ENCODE data around the gene HSPA14. TPM values are rescaled to one million over a fixed set of nuclear protein-coding genes. Genes with fewer than 3 reads are reported as not detected.
A peak's percentile ranks its signal among the peaks of the same experiment; 100 is the strongest.
"Not testable (repeated sequence)": the region's sequence is repeated elsewhere in the genome, so short reads cannot be mapped to it uniquely, and the experiment has no call there.

Gene HSPA14
- total and polyA plus RNA-seq, 2 experiments from 2014 or later = 14.9 to 21.0 TPM

DNA sequence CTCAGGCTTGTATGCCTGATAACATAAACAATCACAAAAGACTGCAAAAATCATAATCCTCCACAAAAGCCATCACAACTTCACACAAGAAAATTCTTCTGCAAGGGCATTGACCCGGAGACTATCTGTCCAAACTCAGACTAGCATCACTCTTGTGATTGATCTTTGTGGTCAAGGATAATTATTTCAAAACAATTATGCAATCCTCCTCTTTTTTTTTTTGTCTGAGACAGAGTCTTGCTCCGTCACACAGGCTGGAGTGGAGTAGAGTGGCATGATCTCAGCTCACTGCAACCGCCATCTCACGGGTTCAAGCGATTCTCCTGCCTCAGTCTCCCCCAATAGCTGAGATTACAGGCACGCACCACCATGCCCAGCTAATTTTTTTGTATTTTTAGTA, 22.4 kb upstream of the HSPA14 start:
- H3K9me3 ChIP-seq (ENCODE audit: low read depth) = no peaks in the 10 kb centered on the region
- no peaks in the 10 kb centered on the region for H3K79me2 ChIP-seq (ENCODE audit: insufficient read depth)
- H3K27ac ChIP-seq = no peak overlapping the region
- no peak overlapping the region for H3K9ac ChIP-seq
- H3K4me1 ChIP-seq (ENCODE audit: insufficient read depth) = peaks cover 12% of the 10 kb centered on the region
- DNase-seq = no peak
- H4K20me1 ChIP-seq (ENCODE audit: insufficient read depth) = no peaks in the 10 kb centered on the region
- no peak overlapping the region for H3K4me3 ChIP-seq
- in situ Hi-C loops (cut with MboI) = no loop called here
- no peaks in the 10 kb centered on the region for H3K36me3 ChIP-seq (ENCODE audit: low read depth)
- 73 to 80% methylated on average over 6 of the region's 6 CpGs for WGBS, 2 experiments (ENCODE audit: low coverage in 1 of 2, low lambda C conversion rate in 2 of 2, missing lambda C conversion rate in 2 of 2)
- H2AFZ ChIP-seq = no peak overlapping the region
- no peaks in the 10 kb centered on the region; the same call in 1 of the 2 replicates for H3K27me3 ChIP-seq (replicated peaks; ENCODE audit: insufficient read depth)
- TF ChIP-seq EZH2 (IDR thresholded peaks at IDR 0.05; ENCODE audit: insufficient read depth, poor library complexity, severe bottlenecking) (no peak), EZH2phosphoT487 (IDR thresholded peaks at IDR 0.05; ENCODE audit: insufficient read depth, low read depth) (no peak)
- H3K9me2 ChIP-seq (ENCODE audit: insufficient read depth) = no peaks in the 10 kb centered on the region
- H3F3A ChIP-seq (ENCODE audit: insufficient read depth) = 0 out of 2 replicates have a peak, but pooled peaks cover 6% of the 10 kb centered on the region
- no peak overlapping the region for H3K4me2 ChIP-seq (ENCODE audit: unreplicated experiment)

DNA sequence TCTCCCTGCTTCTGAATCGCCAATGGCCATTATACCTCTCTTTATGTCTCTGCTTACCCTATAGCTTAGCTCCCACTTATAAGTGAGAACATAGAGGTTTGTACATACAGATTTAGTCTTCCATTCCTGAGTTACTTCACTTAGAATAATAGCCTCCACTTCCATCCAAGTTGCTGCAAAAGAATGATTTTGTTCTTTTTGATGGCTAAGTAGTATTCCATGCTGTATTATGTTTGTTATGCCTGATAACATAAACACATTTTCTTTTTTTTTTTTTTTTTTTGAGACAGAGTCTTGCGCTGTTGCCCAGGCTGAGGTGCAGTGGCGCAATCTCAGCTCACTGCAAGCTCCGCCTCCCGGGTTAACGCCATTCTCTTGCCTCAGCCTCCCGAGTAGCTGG, 21.4 kb upstream of the HSPA14 start:
- H3K4me2 ChIP-seq (ENCODE audit: unreplicated experiment); H2AFZ ChIP-seq; H3K9me3 ChIP-seq (ENCODE audit: low read depth); H3K9me2 ChIP-seq (ENCODE audit: insufficient read depth); H3F3A ChIP-seq (ENCODE audit: insufficient read depth); H3K36me3 ChIP-seq (ENCODE audit: low read depth); H3K27ac ChIP-seq; H3K79me2 ChIP-seq (ENCODE audit: insufficient read depth); H3K4me3 ChIP-seq; in situ Hi-C loops (cut with MboI); DNase-seq; H3K27me3 ChIP-seq (replicated peaks; ENCODE audit: insufficient read depth); H3K9ac ChIP-seq; H4K20me1 ChIP-seq (ENCODE audit: insufficient read depth): not testable (repeated sequence)
- WGBS, 2 experiments (ENCODE audit: low coverage in 1 of 2, low lambda C conversion rate in 2 of 2, missing lambda C conversion rate in 2 of 2) = 74 to 85% methylated on average over 7 of the region's 7 CpGs
- H3K4me1 ChIP-seq (ENCODE audit: insufficient read depth) = peaks cover 12% of the 10 kb centered on the region

DNA sequence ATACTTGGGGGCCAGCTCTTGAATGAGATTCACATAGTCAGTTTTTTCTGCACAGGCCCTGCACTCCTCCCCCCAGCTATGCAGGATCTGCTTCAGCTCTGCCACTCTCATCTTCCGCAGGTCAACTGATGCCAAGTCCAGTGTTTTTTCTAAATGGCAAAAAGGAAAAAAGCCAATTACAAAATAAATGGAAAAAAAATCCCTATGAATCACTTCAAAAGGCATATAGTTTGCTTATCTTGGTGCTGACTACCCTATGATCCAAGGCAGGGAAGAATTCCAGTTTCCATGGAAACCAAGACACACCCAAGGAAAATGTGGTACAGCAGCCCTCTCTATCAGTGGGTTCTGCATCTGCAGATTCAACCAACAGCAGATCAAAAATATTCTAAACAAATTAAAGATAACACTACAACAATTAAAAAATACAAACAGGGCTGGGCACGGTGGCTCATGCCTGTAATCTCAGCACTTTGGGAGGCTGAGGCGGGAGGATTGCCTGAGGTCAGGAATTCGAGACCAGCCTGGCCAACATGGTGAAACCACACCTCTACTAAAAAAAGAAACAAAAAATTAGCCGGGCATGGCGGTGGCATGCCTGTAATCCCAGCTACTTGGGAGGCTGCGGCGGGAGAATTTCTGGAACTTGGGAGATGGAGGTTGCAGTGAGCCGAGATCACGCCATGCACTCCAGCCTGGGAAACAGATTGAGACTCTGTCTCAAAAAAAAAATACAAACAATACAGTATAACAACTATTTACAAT, 17.9 kb upstream of the HSPA14 start:
- no peaks in the 10 kb centered on the region for H3K9me2 ChIP-seq (ENCODE audit: insufficient read depth)
- no peaks in the 10 kb centered on the region for H4K20me1 ChIP-seq (ENCODE audit: insufficient read depth)
- in situ Hi-C loops (cut with MboI) = loop anchor here (10.0 kb wide), 1 partner anchor 285 kb away; no protein-coding TSS in a partner anchor
- no peak overlapping the region for H2AFZ ChIP-seq
- 79 to 80% methylated on average over 10 of the region's 10 CpGs for WGBS, 2 experiments (ENCODE audit: low coverage in 1 of 2, low lambda C conversion rate in 2 of 2, missing lambda C conversion rate in 2 of 2)
- TF ChIP-seq EZH2phosphoT487 (IDR thresholded peaks at IDR 0.05; ENCODE audit: insufficient read depth, low read depth) = no peak
- TF ChIP-seq EZH2 (IDR thresholded peaks at IDR 0.05; ENCODE audit: insufficient read depth, poor library complexity, severe bottlenecking) = no peak
- no peak overlapping the region for H3K4me3 ChIP-seq
- no peaks in the 10 kb centered on the region for H3K36me3 ChIP-seq (ENCODE audit: low read depth)
- H3K79me2 ChIP-seq (ENCODE audit: insufficient read depth) = no peaks in the 10 kb centered on the region
- 0 out of 2 replicates have a peak, but pooled peaks cover 6% of the 10 kb centered on the region for H3F3A ChIP-seq (ENCODE audit: insufficient read depth)
- peaks cover 12% of the 10 kb centered on the region for H3K4me1 ChIP-seq (ENCODE audit: insufficient read depth)
- H3K9me3 ChIP-seq (ENCODE audit: low read depth) = no peaks in the 10 kb centered on the region
- peak overlapping the region; percentile 43 for H3K4me2 ChIP-seq (ENCODE audit: unreplicated experiment)
- no peaks in the 10 kb centered on the region for H3K27me3 ChIP-seq (replicated peaks; ENCODE audit: insufficient read depth)
- DNase-seq = peak; percentile 84
- no peak overlapping the region for H3K9ac ChIP-seq
- peak overlapping the region; percentile 14; the same call in 1 of the 2 replicates for H3K27ac ChIP-seq

DNA sequence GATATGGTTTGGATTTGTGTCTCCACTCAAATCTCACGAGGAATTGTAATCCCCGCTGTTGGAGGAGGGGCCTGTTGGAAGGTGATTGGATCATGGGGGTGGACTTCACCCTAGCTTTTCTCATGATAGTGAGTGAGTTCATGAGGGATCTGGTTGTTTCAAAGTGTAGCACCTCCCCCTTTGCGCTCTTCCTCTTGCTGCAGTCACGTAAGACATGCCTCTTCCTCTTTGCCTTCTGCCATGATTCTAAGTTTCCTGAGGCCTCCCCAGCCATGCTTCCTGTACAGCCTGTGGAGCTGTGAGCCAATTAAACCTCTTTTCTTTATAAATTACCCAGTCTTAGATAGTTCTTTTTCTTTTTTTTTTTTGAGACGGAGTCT, 17.3 kb upstream of the HSPA14 start:
- Histone ChIP-seq H3K27ac (no peak overlapping the region), H3K9ac (no peak overlapping the region), H4K20me1 (ENCODE audit: insufficient read depth) (no peaks in the 10 kb centered on the region), H2AFZ (no peak overlapping the region), H3K4me2 (ENCODE audit: unreplicated experiment) (no peak overlapping the region), H3K9me3 (ENCODE audit: low read depth) (no peaks in the 10 kb centered on the region), H3K9me2 (ENCODE audit: insufficient read depth) (no peaks in the 10 kb centered on the region), H3K36me3 (ENCODE audit: low read depth) (no peaks in the 10 kb centered on the region), H3K79me2 (ENCODE audit: insufficient read depth) (no peaks in the 10 kb centered on the region), H3K4me1 (ENCODE audit: insufficient read depth) (peaks cover 12% of the 10 kb centered on the region), H3K27me3 (replicated peaks; ENCODE audit: insufficient read depth) (no peaks in the 10 kb centered on the region), H3F3A (ENCODE audit: insufficient read depth) (0 out of 2 replicates have a peak, but pooled peaks cover 6% of the 10 kb centered on the region), H3K4me3 (no peak overlapping the region)
- in situ Hi-C loops (cut with MboI) = loop anchor here (10.0 kb wide), 1 partner anchor 286 kb away; no protein-coding TSS in a partner anchor
- DNase-seq = no peak
- TF ChIP-seq EZH2phosphoT487 (IDR thresholded peaks at IDR 0.05; ENCODE audit: insufficient read depth, low read depth) (no peak), EZH2 (IDR thresholded peaks at IDR 0.05; ENCODE audit: insufficient read depth, poor library complexity, severe bottlenecking) (no peak)
- 80 to 87% methylated on average over 4 to 5 of the region's 5 CpGs for WGBS, 2 experiments (ENCODE audit: low coverage in 1 of 2, low lambda C conversion rate in 2 of 2, missing lambda C conversion rate in 2 of 2)
